Neutrophil (primary cell): ENCODE measurements around the gene USP6NL.

ENCODE experiments used
- H3K27ac ChIP-seq: fragments of 200-600 bp; sonication (generic); 2 replicates; pipeline ENCODE4 v1.5.1; 2016; ENCODE audit warnings: mild to moderate bottlenecking, moderate library complexity
- H3K27me3 ChIP-seq: fragments of 200-600 bp; sonication (generic); 2 replicates; pipeline ENCODE4 v1.6.0; 2016; ENCODE audit warnings: mild to moderate bottlenecking
- H3K36me3 ChIP-seq: fragments of 200-600 bp; sonication (generic); 2 replicates; pipeline ENCODE4 v1.5.1; 2017
- H3K4me1 ChIP-seq, 2 experiments: fragments of 200-600 bp in 1 of 2; sonication (generic) in 1 of 2; 1 replicate in 1 of 2; 2 replicates in 1 of 2; pipeline versions ENCODE4 v1.5.1 to v1.6.1; 2013 to 2016; ENCODE audit warnings: low read depth in 1 of 2, low read length in 1 of 2, mild to moderate bottlenecking in 1 of 2, moderate library complexity in 1 of 2; ENCODE audit not compliant: control insufficient read depth in 1 of 2, insufficient read depth in 1 of 2
- H3K4me3 ChIP-seq, 2 experiments: fragments of 200-600 bp in 1 of 2; sonication (generic) in 1 of 2; 1 replicate in 1 of 2; 2 replicates in 1 of 2; pipeline ENCODE4 v1.5.1; 2013 to 2016; ENCODE audit warnings: low read depth in 1 of 2, low read length in 1 of 2, mild to moderate bottlenecking in 1 of 2, moderate library complexity in 1 of 2
- H3K9me3 ChIP-seq: fragments of 200-600 bp; sonication (generic); 2 replicates; pipeline ENCODE4 v1.5.1; 2016
- CTCF ChIP-seq: fragments of 200-600 bp; sonication (generic); IDR thresholded peaks from 2 replicates; pipeline ENCODE4 v1.5.1; 2016; ENCODE audit warnings: antibody characterized with exemption

Gene USP6NL

GRCh38 chr10:11588873-11589574 is 22.4 kb downstream of the USP6NL start:
- H3K9me3 ChIP-seq: no peaks in the 10 kb centered on the region
- no peaks in the 10 kb centered on the region for H3K36me3 ChIP-seq
- no peak for TF ChIP-seq CTCF
- no peaks in the 10 kb centered on the region for H3K27me3 ChIP-seq
- no peak overlapping the region for H3K4me3 ChIP-seq
- no peak overlapping the region for H3K27ac ChIP-seq
- H3K4me1 ChIP-seq: peaks cover 14 to 16% of the 10 kb centered on the region in 2 experiments

GRCh38 chr10:11587722-11588259 is 23.7 kb downstream of the USP6NL start:
- TF ChIP-seq CTCF: no peak
- Histone ChIP-seq H3K36me3 (no peaks in the 10 kb centered on the region), H3K4me1 (peaks cover 14 to 16% of the 10 kb centered on the region in 2 experiments), H3K9me3 (no peaks in the 10 kb centered on the region), H3K4me3 (no peak overlapping the region), H3K27me3 (no peaks in the 10 kb centered on the region), H3K27ac (no peak overlapping the region)

GRCh38 chr10:11586170-11586569 is 25.3 kb downstream of the USP6NL start:
- Histone ChIP-seq H3K9me3 (no peaks in the 10 kb centered on the region), H3K27me3 (no peaks in the 10 kb centered on the region), H3K27ac (peak overlapping the region; percentile 64), H3K4me3 (peak overlapping the region in 1 of 2 experiments; percentile 8), H3K4me1 (peaks cover 14 to 16% of the 10 kb centered on the region in 2 experiments), H3K36me3 (no peaks in the 10 kb centered on the region)
- no peak for TF ChIP-seq CTCF

- no peak for TF ChIP-seq CTCF
Observed at GRCh38 chr10:11581213-11581612, 30.2 kb downstream of the USP6NL start.

GRCh38 chr10:11579885-11580284 is 31.6 kb downstream of the USP6NL start:
- no peaks in the 10 kb centered on the region for H3K4me1 ChIP-seq
- no peak overlapping the region for H3K27ac ChIP-seq
- no peak for TF ChIP-seq CTCF
- no peak overlapping the region for H3K4me3 ChIP-seq
- no peaks in the 10 kb centered on the region for H3K9me3 ChIP-seq
- H3K36me3 ChIP-seq: no peaks in the 10 kb centered on the region
- H3K27me3 ChIP-seq: no peaks in the 10 kb centered on the region

More at GRCh38 chr10:11581213-11581612, 30.2 kb downstream of the USP6NL start:
- Histone ChIP-seq H3K27ac (no peak overlapping the region), H3K27me3 (no peaks in the 10 kb centered on the region), H3K36me3 (no peaks in the 10 kb centered on the region), H3K4me1 (peaks cover 7 to 8% of the 10 kb centered on the region in 2 experiments), H3K9me3 (no peaks in the 10 kb centered on the region), H3K4me3 (no peak overlapping the region)
